ENCODE measurements around the gene EPB41L2. TPM values are rescaled to one million over a fixed set of nuclear protein-coding genes. Genes with fewer than 3 reads are reported as not detected.
"Not testable (repeated sequence)": the region's sequence is repeated elsewhere in the genome, so short reads cannot be mapped to it uniquely, and the experiment has no call there.

Gene EPB41L2
- total RNA-seq, 3 donors from 2014 or later (not counting 1 experiment from before 2014, with no cell fraction given), result 6.8 to 11.4 (median 11.0) TPM

- Mint-ChIP-seq H3K27me3 (ENCODE audit: low read depth in 2 of 2) (no peaks in the 10 kb centered on the region), H3K4me3 (no peak overlapping the region), H3K9me3 (no peaks in the 10 kb centered on the region), H3K27ac (no peak overlapping the region), H3K4me1 (no peaks in the 10 kb centered on the region), H3K36me3 (no peaks in the 10 kb centered on the region)
- Histone ChIP-seq H3K36me3 (ENCODE audit: control insufficient read depth, insufficient read depth, low read length) (no peaks in the 10 kb centered on the region), H3K27ac (ENCODE audit: low read length) (no peak overlapping the region), H3K4me3 (ENCODE audit: low read length) (no peak overlapping the region), H3K27me3 (ENCODE audit: control insufficient read depth, insufficient read depth, low read length) (no peaks in the 10 kb centered on the region), H3K4me1 (ENCODE audit: control insufficient read depth, insufficient read depth, low read length) (no peaks in the 10 kb centered on the region), H3K9me3 (ENCODE audit: control insufficient read depth, insufficient read depth, low read length) (no peaks in the 10 kb centered on the region)
- ATAC-seq, result no peak
- TF ChIP-seq CTCF (IDR thresholded peaks at IDR 0.05), result no peak
- no peak for DNase-seq
- intact Hi-C loops (cut with micrococcal nuclease), result no loop called here
- 70% methylated on average over 4 of the region's 4 CpGs for WGBS (ENCODE audit: insufficient coverage)
Observed at GRCh38 chr6:130920969-130921368, 142.1 kb downstream of the EPB41L2 start.

- Mint-ChIP-seq H3K4me3 (no peak overlapping the region), H3K36me3 (no peaks in the 10 kb centered on the region), H3K9me3 (no peaks in the 10 kb centered on the region), H3K27ac (no peak overlapping the region), H3K27me3 (ENCODE audit: low read depth in 2 of 2) (no peaks in the 10 kb centered on the region), H3K4me1 (peaks cover 4% of the 10 kb centered on the region in 2 donors)
- Histone ChIP-seq H3K4me1 (ENCODE audit: control insufficient read depth, insufficient read depth, low read length) (no peaks in the 10 kb centered on the region), H3K36me3 (ENCODE audit: control insufficient read depth, insufficient read depth, low read length) (no peaks in the 10 kb centered on the region), H3K9me3 (ENCODE audit: control insufficient read depth, insufficient read depth, low read length) (no peaks in the 10 kb centered on the region), H3K27me3 (ENCODE audit: control insufficient read depth, insufficient read depth, low read length) (no peaks in the 10 kb centered on the region), H3K27ac (ENCODE audit: low read length) (no peak overlapping the region), H3K4me3 (ENCODE audit: low read length) (no peak overlapping the region)
- ATAC-seq (no peak), DNase-seq (no peak)
- no peak for TF ChIP-seq CTCF (IDR thresholded peaks at IDR 0.05)
- WGBS (ENCODE audit: insufficient coverage), result 57% methylated on average over 2 of the region's 4 CpGs
- intact Hi-C loops (cut with micrococcal nuclease), result no loop called here
Observed at GRCh38 chr6:130918171-130918570, 144.9 kb downstream of the EPB41L2 start.

GRCh38 chr6:130915606-130916005 is 147.4 kb downstream of the EPB41L2 start:
- DNase-seq; H3K27me3 Mint-ChIP-seq (ENCODE audit: low read depth in 2 of 2); H3K4me3 ChIP-seq (ENCODE audit: low read length); H3K27me3 ChIP-seq (ENCODE audit: control insufficient read depth, insufficient read depth, low read length); ATAC-seq; H3K4me3 Mint-ChIP-seq; H3K9me3 Mint-ChIP-seq; H3K27ac Mint-ChIP-seq; H3K4me1 ChIP-seq (ENCODE audit: control insufficient read depth, insufficient read depth, low read length); H3K36me3 ChIP-seq (ENCODE audit: control insufficient read depth, insufficient read depth, low read length); H3K4me1 Mint-ChIP-seq; H3K27ac ChIP-seq (ENCODE audit: low read length); H3K9me3 ChIP-seq (ENCODE audit: control insufficient read depth, insufficient read depth, low read length); H3K36me3 Mint-ChIP-seq; intact Hi-C loops (cut with micrococcal nuclease): not testable (repeated sequence)
- WGBS (ENCODE audit: insufficient coverage), result 91% methylated on average over 2 of the region's 2 CpGs

- DNase-seq (peak in 1 of 2 donors; percentile 36), ATAC-seq (peak in 1 of 3 donors; percentile 24)
- H3K27ac ChIP-seq (ENCODE audit: low read length), result no peak overlapping the region
- H3K4me3 ChIP-seq (ENCODE audit: low read length), result no peak overlapping the region
- no peaks in the 10 kb centered on the region for H3K36me3 ChIP-seq (ENCODE audit: control insufficient read depth, insufficient read depth, low read length)
- H3K9me3 ChIP-seq (ENCODE audit: control insufficient read depth, insufficient read depth, low read length), result no peaks in the 10 kb centered on the region
- no peak overlapping the region for H3K27ac Mint-ChIP-seq
- WGBS (ENCODE audit: insufficient coverage), result 37% methylated on average over 4 of the region's 4 CpGs
- no peak overlapping the region for H3K4me3 Mint-ChIP-seq
- TF ChIP-seq CTCF (IDR thresholded peaks at IDR 0.05), result no peak
- H3K27me3 Mint-ChIP-seq (ENCODE audit: low read depth in 2 of 2), result peaks cover 0 to 5% of the 10 kb centered on the region in 2 donors
- no peaks in the 10 kb centered on the region for H3K27me3 ChIP-seq (ENCODE audit: control insufficient read depth, insufficient read depth, low read length)
- no peaks in the 10 kb centered on the region for H3K4me1 ChIP-seq (ENCODE audit: control insufficient read depth, insufficient read depth, low read length)
- H3K9me3 Mint-ChIP-seq, result no peaks in the 10 kb centered on the region
- H3K36me3 Mint-ChIP-seq, result no peaks in the 10 kb centered on the region
- intact Hi-C loops (cut with micrococcal nuclease), result no loop called here
- peaks cover 6% of the 10 kb centered on the region in 2 donors for H3K4me1 Mint-ChIP-seq
Observed at GRCh38 chr6:130913120-130913519, 149.9 kb downstream of the EPB41L2 start.

Data from natural killer cell (primary cell).